B cell (primary cell): ENCODE results near the gene SEMA3A. TPM values are rescaled to one million over a fixed set of nuclear protein-coding genes. Genes with fewer than 3 reads are reported as not detected.
A peak's percentile ranks its signal among the peaks of the same experiment; 100 is the strongest.

Experiments used
- ATAC-seq: fragments of 200-7000 bp; cut with Tn5 transposase; one replicate; pipeline ENCODE4 v1.10.0; 2021; ENCODE audit warnings: low read depth, mild to moderate bottlenecking, moderate number of reproducible peaks, moderate library complexity
- CTCF ChIA-PET: fragments of 350-600 bp; sonication (Branson Sonifier 250); formaldehyde crosslinking; loops from one replicate; lab custom pipeline; 2021; ENCODE audit warnings: antibody characterized with exemption, inconsistent platforms; lab: Charles Lee
- POLR2A ChIA-PET: fragments of 350-600 bp; sonication (Branson Sonifier 250); formaldehyde crosslinking; loops from one replicate; lab custom pipeline; 2021; ENCODE audit warnings: antibody characterized with exemption; lab: Charles Lee
- DNase-seq: peaks from one replicate; pipeline ENCODE4 v3.0.0; 2013
- H2AFZ ChIP-seq: 2 replicates; pipeline ENCODE4 v1.6.1; 2012; ENCODE audit warnings: mild to moderate bottlenecking, low read depth, low read length; ENCODE audit not compliant: insufficient read depth, poor library complexity, severe bottlenecking
- H3K27ac ChIP-seq, 2 donors: 1 replicate in 1 of 2; 2 replicates in 1 of 2; pipeline ENCODE4 v1.5.1; 2012 to 2013; ENCODE audit warnings: low read length in 2 of 2, mild to moderate bottlenecking in 2 of 2, moderate library complexity in 1 of 2
- H3K27me3 ChIP-seq, 4 experiments: fragments of 200-600 bp in 1 of 4; sonication (generic) in 1 of 4; replicated peaks in 1 of 4; 1 replicate in 2 of 4; 2 replicates in 2 of 4; pipeline versions ENCODE4 v1.6.1 to v1.7.0; 2013 to 2016; ENCODE audit warnings: low read length in 3 of 4, mild to moderate bottlenecking in 2 of 4, mixed read lengths in 1 of 4, moderate library complexity in 1 of 4; ENCODE audit not compliant: insufficient read depth in 4 of 4, control insufficient read depth in 3 of 4; ENCODE audit errors: control extremely low read depth in 1 of 4
- H3K36me3 ChIP-seq, 2 experiments: replicated peaks in 1 of 2; 1 replicate in 1 of 2; 2 replicates in 1 of 2; pipeline versions ENCODE4 v1.6.1 to v1.7.1; 2013; ENCODE audit warnings: low read length in 1 of 2; ENCODE audit not compliant: insufficient read depth in 2 of 2, control insufficient read depth in 1 of 2; ENCODE audit errors: control extremely low read depth in 1 of 2, extremely low read depth in 1 of 2
- H3K4me1 ChIP-seq, 2 donors: fragments of 200-600 bp in 1 of 2; sonication (generic) in 1 of 2; 1 replicate in 1 of 2; 2 replicates in 1 of 2; pipeline versions ENCODE4 v1.5.1 to v1.6.1; 2013 to 2017; ENCODE audit warnings: low read length in 2 of 2; ENCODE audit not compliant: control insufficient read depth in 2 of 2, insufficient read depth in 2 of 2
- H3K4me2 ChIP-seq: replicated peaks from 2 replicates; pipeline ENCODE3; 2012; ENCODE audit warnings: mild to moderate bottlenecking, low read depth, low read length; ENCODE audit not compliant: poor library complexity, severe bottlenecking
- H3K4me3 ChIP-seq, 5 experiments: fragments of 200-600 bp in 1 of 5; sonication (generic) in 1 of 5; 1 replicate in 3 of 5; 2 replicates in 2 of 5; pipeline versions ENCODE4 v1.5.1 to v1.7.0; 2011 to 2016; ENCODE audit warnings: low read length in 4 of 5, mild to moderate bottlenecking in 4 of 5, low read depth in 2 of 5, control low read depth in 1 of 5, moderate library complexity in 1 of 5; ENCODE audit not compliant: insufficient read depth in 1 of 5; ENCODE audit errors: control extremely low read depth in 1 of 5, extremely low read depth in 1 of 5
- H3K79me2 ChIP-seq: fragments of 200-600 bp; sonication (generic); one replicate; pipeline ENCODE4 v1.6.0; 2016; ENCODE audit warnings: low read length; ENCODE audit not compliant: control insufficient read depth, insufficient read depth
- H3K9ac ChIP-seq: fragments of 200-600 bp; sonication (generic); 2 replicates; pipeline ENCODE4 v1.6.1; 2017; ENCODE audit warnings: mild to moderate bottlenecking, low read length, moderate library complexity
- H3K9me3 ChIP-seq, 3 donors: one replicate each; pipeline versions ENCODE4 v1.6.1 to v1.7.1; 2013; ENCODE audit warnings: low read length in 2 of 3; ENCODE audit not compliant: control insufficient read depth in 2 of 3, insufficient read depth in 1 of 3; ENCODE audit errors: control extremely low read depth in 1 of 3
- H4K20me1 ChIP-seq: 2 replicates; pipeline ENCODE4 v1.6.0; 2012; ENCODE audit warnings: mild to moderate bottlenecking, low read length; ENCODE audit not compliant: insufficient read depth, control insufficient read depth, poor library complexity, severe bottlenecking
- H3K27ac Mint-ChIP-seq: one replicate; pipeline ENCODE4 v1.8.0; 2021; ENCODE audit warnings: mixed read lengths
- H3K27me3 Mint-ChIP-seq: one replicate; pipeline ENCODE4 v1.8.0; 2021; ENCODE audit warnings: mixed read lengths
- H3K4me1 Mint-ChIP-seq: one replicate; pipeline ENCODE4 v1.8.0; 2021; ENCODE audit warnings: mixed read lengths
- H3K4me3 Mint-ChIP-seq: one replicate; pipeline ENCODE4 v1.8.0; 2021; ENCODE audit warnings: mixed read lengths
- H3K9me3 Mint-ChIP-seq: one replicate; pipeline ENCODE4 v1.8.0; 2022; ENCODE audit warnings: mixed read lengths; ENCODE audit not compliant: insufficient read depth
- CTCF ChIP-seq: fragments of 200-600 bp; IDR thresholded peaks from one replicate; pipeline ENCODE4 v1.8.0; 2022; ENCODE audit warnings: antibody characterized with exemption, mild to moderate bottlenecking
- EZH2 ChIP-seq: IDR thresholded peaks from 2 replicates; pipeline ENCODE4 v1.6.1; 2012; ENCODE audit warnings: borderline replicate concordance, low read depth, mild to moderate bottlenecking, moderate library complexity, low read length; ENCODE audit not compliant: insufficient read depth, poor library complexity, severe bottlenecking
- WGBS: methylation state at CpG from one replicate; pipeline ENCODE4 v1.1.5; 2013; ENCODE audit warnings: missing lambda C conversion rate; ENCODE audit not compliant: insufficient coverage; 5-methylcytosine and 5-hydroxymethylcytosine counted together
- intact Hi-C: fragments of 100-400 bp; cut with micrococcal nuclease; formaldehyde crosslinking; loops from one replicate; pipeline ENCODE4 v1.10.0; 2022
- polyA plus RNA-seq: library from polyadenylated mRNA; depleted of rRNA; stranded (reverse); fragments of >200 nt; gene quantifications from 2 replicates; pipeline ENCODE4 v1.2.3, GENCODE V29; 2012
- total RNA-seq, 2 donors: library from RNA; stranded (reverse); fragments of 120-200 nt in 1 of 2; gene quantifications; 1 replicate in 1 of 2; 2 replicates in 1 of 2; pipeline versions ENCODE4 v1.2.3 to v1.2.4, GENCODE V29; 2013 to 2022

Gene SEMA3A
- total and polyA plus RNA-seq, 2 donors (not counting 1 experiment from before 2014, with no cell fraction given) = not detected

GRCh38 chr7:84196084-84196503 is 1.5 kb upstream of the SEMA3A start:
- no peaks in the 10 kb centered on the region for H3K27me3 Mint-ChIP-seq
- intact Hi-C loops = no loop called here
- no peaks in the 10 kb centered on the region for H3K4me1 ChIP-seq
- no peaks in the 10 kb centered on the region for H3K36me3 ChIP-seq
- H3K27me3 ChIP-seq = peaks cover 0 to 5% (median 0%) of the 10 kb centered on the region in 4 experiments
- H3K4me2 ChIP-seq = no peak overlapping the region
- no peak overlapping the region for H3K27ac Mint-ChIP-seq
- peaks cover 9% of the 10 kb centered on the region for H3K4me1 Mint-ChIP-seq
- H3K79me2 ChIP-seq = no peaks in the 10 kb centered on the region
- no peaks in the 10 kb centered on the region for H4K20me1 ChIP-seq
- H2AFZ ChIP-seq = no peak overlapping the region
- ChIA-PET POLR2A (no interaction called here), CTCF (no interaction called here)
- TF ChIP-seq EZH2 (no peak), CTCF (no peak)
- H3K9me3 ChIP-seq = no peaks in the 10 kb centered on the region
- no peak overlapping the region for H3K4me3 Mint-ChIP-seq
- H3K9ac ChIP-seq = no peak overlapping the region
- ATAC-seq (no peak), DNase-seq (no peak)
- H3K4me3 ChIP-seq = no peak overlapping the region
- no CpG with 5 or more reads among the region's 4 CpGs for WGBS
- no peak overlapping the region for H3K27ac ChIP-seq
- H3K9me3 Mint-ChIP-seq = no peaks in the 10 kb centered on the region

GRCh38 chr7:84195295-84196060 is 889 bp upstream of the SEMA3A start:
- Histone ChIP-seq H3K9ac (no peak overlapping the region), H3K9me3 (no peaks in the 10 kb centered on the region), H3K36me3 (no peaks in the 10 kb centered on the region), H3K79me2 (no peaks in the 10 kb centered on the region), H4K20me1 (no peaks in the 10 kb centered on the region), H3K27me3 (peaks cover 0 to 5% (median 0%) of the 10 kb centered on the region in 4 experiments), H3K27ac (no peak overlapping the region), H3K4me3 (peak overlapping the region in 1 of 5 experiments; percentile 14), H3K4me2 (peak overlapping the region; percentile 49), H3K4me1 (no peaks in the 10 kb centered on the region), H2AFZ (peak overlapping the region; percentile 63)
- intact Hi-C loops = no loop called here
- DNase-seq (no peak), ATAC-seq (no peak)
- WGBS = 60% methylated on average over 1 of the region's 6 CpGs
- no peak for TF ChIP-seq EZH2
- TF ChIP-seq CTCF = no peak
- no peaks in the 10 kb centered on the region for H3K9me3 Mint-ChIP-seq
- ChIA-PET POLR2A (no interaction called here), CTCF (no interaction called here)
- peak overlapping the region; percentile 3 for H3K4me3 Mint-ChIP-seq
- no peak overlapping the region for H3K27ac Mint-ChIP-seq
- H3K4me1 Mint-ChIP-seq = peaks cover 9% of the 10 kb centered on the region
- no peaks in the 10 kb centered on the region for H3K27me3 Mint-ChIP-seq
